Activated CD4-positive, alpha-beta T cell treated with anti-CD3 and anti-CD28 coated beads, Interleukin-2, amount 50 U/mL, for 16 hours (primary cell): ENCODE data around the gene YES1.

ENCODE experiments used
- DNase-seq: peaks from one replicate; pipeline ENCODE4 v3.0.0-alpha.2; 2020

YES1 gene

GRCh38 chr18:681985-682384 lies 130.1 kb downstream of the YES1 start:
- peak; percentile 92 for DNase-seq

- no peak for DNase-seq
These were observed 131.7 kb downstream of the YES1 start for GRCh38 chr18:680392-680791.

- DNase-seq, result no peak
These were observed 132.5 kb downstream of the YES1 start for GRCh38 chr18:679516-679915.

GRCh38 chr18:678482-679182 lies 133.4 kb downstream of the YES1 start:
- no peak for DNase-seq

- no peak for DNase-seq
These were observed 134.1 kb downstream of the YES1 start for GRCh38 chr18:677951-678381.

GRCh38 chr18:677145-677544 lies 134.9 kb downstream of the YES1 start:
- DNase-seq, result no peak

- no peak for DNase-seq
These were observed 135.3 kb downstream of the YES1 start for GRCh38 chr18:676736-677135.

GRCh38 chr18:676069-676468 lies 136.0 kb downstream of the YES1 start:
- no peak for DNase-seq

GRCh38 chr18:675307-675706 lies 136.7 kb downstream of the YES1 start:
- DNase-seq, result no peak

GRCh38 chr18:673769-674168 lies 138.3 kb downstream of the YES1 start:
- DNase-seq, result no peak

GRCh38 chr18:673317-673716 lies 138.7 kb downstream of the YES1 start:
- DNase-seq, result no peak
